IMR-90 (cell line): ENCODE measurements around the gene DUSP16. TPM values are rescaled to one million over a fixed set of nuclear protein-coding genes. Genes with fewer than 3 reads are reported as not detected.

Source experiments
- ATAC-seq: fragments of 200-7000 bp; cut with Tn5 transposase; 2 replicates; pipeline ENCODE4 v1.9.1; 2020; ENCODE audit warnings: low read depth, mild to moderate bottlenecking, moderate library complexity
- BruUV-seq: library from RNA; stranded (reverse); fragments of 400-500 nt; replicated peaks from 2 replicates; lab custom pipeline; 2021; lab: Mats Ljungman, UMichigan
- CTCF ChIA-PET: fragments of 300-600 bp; formaldehyde crosslinking; extraction: SDS; loops from one replicate; lab custom pipeline; 2021; ENCODE audit warnings: antibody characterized with exemption; lab: Yijun Ruan, JAX
- POLR2A ChIA-PET: fragments of 300-600 bp; sonication (Branson Sonifier 250); formaldehyde crosslinking; loops from one replicate; lab custom pipeline; 2022; ENCODE audit warnings: antibody characterized with exemption; ENCODE audit not compliant: unreplicated experiment; lab: Charles Lee
- DNase-seq: peaks from one replicate; pipeline ENCODE4 v3.0.0; 2013
- H2AFZ ChIP-seq: replicated peaks from 2 replicates; pipeline ENCODE3; 2013; ENCODE audit warnings: low read length, mild to moderate bottlenecking; ENCODE audit not compliant: poor library complexity
- H2AK5ac ChIP-seq: 2 replicates; pipeline ENCODE4 v1.6.1; 2013; ENCODE audit warnings: low read depth, low read length, inconsistent platforms
- H2AK9ac ChIP-seq: replicated peaks from 2 replicates; pipeline ENCODE3; 2013; ENCODE audit warnings: mild to moderate bottlenecking, low read depth, low read length, moderate library complexity; ENCODE audit not compliant: poor library complexity
- H2BK120ac ChIP-seq: 2 replicates; pipeline ENCODE4 v1.6.1; 2013; ENCODE audit warnings: low read depth, low read length, inconsistent platforms
- H2BK15ac ChIP-seq: 3 replicates; pipeline ENCODE4 v1.6.1; 2013; ENCODE audit warnings: low read depth, low read length, inconsistent platforms
- H2BK20ac ChIP-seq: 2 replicates; pipeline ENCODE4 v1.6.1; 2013; ENCODE audit warnings: low read depth, mild to moderate bottlenecking, inconsistent platforms, low read length, moderate library complexity
- H2BK5ac ChIP-seq: 2 replicates; pipeline ENCODE4 v1.6.1; 2013; ENCODE audit warnings: mild to moderate bottlenecking, low read depth, low read length, inconsistent platforms; ENCODE audit not compliant: poor library complexity, severe bottlenecking
- H3K14ac ChIP-seq: replicated peaks from 2 replicates; pipeline ENCODE4 v1.6.1; 2013; ENCODE audit warnings: low read depth, low read length, inconsistent platforms
- H3K18ac ChIP-seq: 2 replicates; pipeline ENCODE4 v1.6.1; 2013; ENCODE audit warnings: low read depth, low read length, control low read depth
- H3K23ac ChIP-seq: 2 replicates; pipeline ENCODE4 v1.6.1; 2013; ENCODE audit warnings: low read depth, low read length, inconsistent platforms
- H3K27ac ChIP-seq: 2 replicates; pipeline ENCODE4 v1.5.1; 2013; ENCODE audit warnings: mild to moderate bottlenecking, control low read depth, low read length; ENCODE audit not compliant: insufficient read depth
- H3K27me3 ChIP-seq: 2 replicates; pipeline ENCODE4 v1.6.1; 2013; ENCODE audit warnings: low read length; ENCODE audit not compliant: control insufficient read depth, insufficient read depth
- H3K36me3 ChIP-seq: 2 replicates; pipeline ENCODE4 v1.6.1; 2013; ENCODE audit warnings: low read length, mixed read lengths; ENCODE audit not compliant: control insufficient read depth, insufficient read depth
- H3K4ac ChIP-seq: 2 replicates; pipeline ENCODE4 v1.6.1; 2013; ENCODE audit warnings: low read depth, low read length, inconsistent platforms
- H3K4me1 ChIP-seq: 2 replicates; pipeline ENCODE4 v1.6.1; 2013; ENCODE audit warnings: low read length, mixed read lengths; ENCODE audit not compliant: control insufficient read depth, insufficient read depth
- H3K4me2 ChIP-seq: 2 replicates; pipeline ENCODE4 v1.6.1; 2013; ENCODE audit warnings: low read depth, mild to moderate bottlenecking, control low read depth, low read length, moderate library complexity
- H3K4me3 ChIP-seq: 2 replicates; pipeline ENCODE4 v1.5.1; 2013; ENCODE audit warnings: low read depth, mild to moderate bottlenecking, control low read depth, low read length, moderate library complexity; ENCODE audit not compliant: insufficient read depth
- H3K56ac ChIP-seq: 2 replicates; pipeline ENCODE4 v1.6.1; 2013; ENCODE audit warnings: low read length, inconsistent platforms; ENCODE audit not compliant: insufficient read depth; ENCODE audit errors: extremely low read depth
- H3K79me1 ChIP-seq, 2 experiments: 2 replicates each; pipeline ENCODE4 v1.6.1; 2013; ENCODE audit warnings: low read length in 2 of 2, inconsistent platforms in 1 of 2, low read depth in 1 of 2
- H3K9ac ChIP-seq: 2 replicates; pipeline ENCODE4 v1.6.1; 2013; ENCODE audit warnings: low read depth, low read length, control low read depth
- H3K9me1 ChIP-seq: 2 replicates; pipeline ENCODE4 v1.6.1; 2013; ENCODE audit warnings: low read length, inconsistent platforms; ENCODE audit not compliant: insufficient read depth
- H3K9me3 ChIP-seq: 2 replicates; pipeline ENCODE4 v1.6.1; 2013; ENCODE audit warnings: low read length; ENCODE audit not compliant: control insufficient read depth, insufficient read depth
- H4K20me1 ChIP-seq: 2 replicates; pipeline ENCODE4 v1.6.1; 2013; ENCODE audit warnings: low read length, inconsistent platforms; ENCODE audit not compliant: insufficient read depth
- H4K5ac ChIP-seq: 2 replicates; pipeline ENCODE4 v1.6.1; 2013; ENCODE audit warnings: mild to moderate bottlenecking, low read depth, low read length, control low read depth
- H4K8ac ChIP-seq, 2 experiments: 2 replicates each; pipeline ENCODE4 v1.6.1; 2013; ENCODE audit warnings: low read depth in 2 of 2, low read length in 2 of 2, control low read depth in 1 of 2, inconsistent platforms in 1 of 2
- H4K91ac ChIP-seq: 2 replicates; pipeline ENCODE4 v1.6.1; 2013; ENCODE audit warnings: low read depth, low read length, inconsistent platforms; ENCODE audit not compliant: insufficient read depth
- BHLHE40 ChIP-seq: fragments of 150-350 bp; IDR thresholded peaks from 2 replicates; pipeline ENCODE4 v1.6.1; 2016; ENCODE audit warnings: mild to moderate bottlenecking, low read depth, low read length
- CEBPB ChIP-seq: IDR thresholded peaks from 2 replicates; pipeline ENCODE4 v1.6.1; 2012; ENCODE audit warnings: low read depth, low read length, improper control_type of control experiment
- CHD1 ChIP-seq: IDR thresholded peaks from 2 replicates; pipeline ENCODE4 v1.6.1; 2012; ENCODE audit warnings: low read depth, low read length, improper control_type of control experiment
- CTCF ChIP-seq: conservative IDR thresholded peaks from 2 replicates; pipeline ENCODE4 v1.5.1; 2012; ENCODE audit warnings: mild to moderate bottlenecking, low read depth, low read length, improper control_type of control experiment
- FOS ChIP-seq: fragments of 150-350 bp; IDR thresholded peaks from 2 replicates; pipeline ENCODE4 v1.6.1; 2016; ENCODE audit warnings: low read depth, low read length
- MAFK ChIP-seq: IDR thresholded peaks from 2 replicates; pipeline ENCODE4 v1.6.1; 2012; ENCODE audit warnings: low read depth, low read length, improper control_type of control experiment
- MAZ ChIP-seq: IDR thresholded peaks from 2 replicates; pipeline ENCODE4 v1.6.1; 2012; ENCODE audit warnings: low read depth, mild to moderate bottlenecking, low read length, improper control_type of control experiment, moderate library complexity, borderline replicate concordance
- MXI1 ChIP-seq: IDR thresholded peaks from 2 replicates; pipeline ENCODE4 v1.6.1; 2012; ENCODE audit warnings: low read depth, mild to moderate bottlenecking, low read length, moderate library complexity, borderline replicate concordance
- NFE2L2 ChIP-seq: fragments of 150-350 bp; IDR thresholded peaks from 2 replicates; pipeline ENCODE4 v1.6.1; 2016; ENCODE audit warnings: low read depth, mild to moderate bottlenecking, low read length
- POLR2A ChIP-seq: IDR thresholded peaks from 2 replicates; pipeline ENCODE4 v1.6.1; 2012; ENCODE audit warnings: mild to moderate bottlenecking, low read depth, low read length
- RAD21 ChIP-seq: IDR thresholded peaks from 2 replicates; pipeline ENCODE4 v1.6.1; 2012; ENCODE audit warnings: low read length, improper control_type of control experiment
- RCOR1 ChIP-seq: IDR thresholded peaks from 2 replicates; pipeline ENCODE4 v1.6.1; 2012; ENCODE audit warnings: mild to moderate bottlenecking, low read length, improper control_type of control experiment; ENCODE audit not compliant: insufficient replicate concordance
- RFX5 ChIP-seq: IDR thresholded peaks from 2 replicates; pipeline ENCODE4 v1.8.0; 2012; ENCODE audit warnings: low read depth, mild to moderate bottlenecking, low read length, moderate library complexity
- SMC3 ChIP-seq: fragments of 150-350 bp; IDR thresholded peaks from 2 replicates; pipeline ENCODE4 v1.6.1; 2016; ENCODE audit warnings: low read depth, mild to moderate bottlenecking, antibody characterized with exemption, low read length, moderate library complexity
- USF2 ChIP-seq: fragments of 150-350 bp; IDR thresholded peaks from 2 replicates; pipeline ENCODE4 v1.6.1; 2017; ENCODE audit warnings: mild to moderate bottlenecking, antibody characterized with exemption, low read length, low read depth
- WGBS, 2 experiments: methylation state at CpG; one replicate each; pipeline versions ENCODE4 v1.1.5 to v1.1.7; 2013; ENCODE audit warnings: missing lambda C conversion rate in 2 of 2; ENCODE audit not compliant: insufficient read length in 1 of 2; ENCODE audit errors: extremely low coverage in 2 of 2; 5-methylcytosine and 5-hydroxymethylcytosine counted together
- dilution Hi-C: fragments of 300-500 bp; cut with HindIII; formaldehyde crosslinking; loops from one replicate; pipeline ENCODE4 v1.14.3; 2018; ENCODE audit warnings: low sequenced_read_pairs; ENCODE audit not compliant: unreplicated experiment
- in situ Hi-C: fragments of 300-500 bp; cut with MboI; formaldehyde crosslinking; loops from 3 replicates; pipeline ENCODE4 v1.14.3; 2019; ENCODE audit warnings: low sequenced_read_pairs, inconsistent platforms, mixed read lengths
- intact Hi-C: fragments of 100-400 bp; cut with micrococcal nuclease; formaldehyde crosslinking; loops from 2 replicates; pipeline ENCODE4 v1.10.0; 2022
- polyA plus RNA-seq, 3 experiments: library from polyadenylated mRNA; depleted of rRNA; stranded (reverse); fragments of >200 nt; gene quantifications; 2 replicates each; pipeline ENCODE4 v1.2.3, GENCODE V29; 2012; ENCODE audit warnings: low replicate concordance in 1 of 3
- total RNA-seq: library from RNA; depleted of rRNA; stranded (reverse); fragments of >200 nt; gene quantifications from 2 replicates; pipeline ENCODE4 v1.2.3, GENCODE V29; 2012
- TF ChIP-seq, protein P1 (sequence below): fragments of 150-350 bp; IDR thresholded peaks from 2 replicates; pipeline ENCODE4 v1.6.1; 2016; ENCODE audit warnings: low read depth, mild to moderate bottlenecking, low read length, moderate library complexity, borderline replicate concordance

DUSP16 gene
- total and polyA plus RNA-seq, 2 of the 4 experiments (the other 2 are of a cell fraction) = 4.7 to 10.0 TPM

DNA sequence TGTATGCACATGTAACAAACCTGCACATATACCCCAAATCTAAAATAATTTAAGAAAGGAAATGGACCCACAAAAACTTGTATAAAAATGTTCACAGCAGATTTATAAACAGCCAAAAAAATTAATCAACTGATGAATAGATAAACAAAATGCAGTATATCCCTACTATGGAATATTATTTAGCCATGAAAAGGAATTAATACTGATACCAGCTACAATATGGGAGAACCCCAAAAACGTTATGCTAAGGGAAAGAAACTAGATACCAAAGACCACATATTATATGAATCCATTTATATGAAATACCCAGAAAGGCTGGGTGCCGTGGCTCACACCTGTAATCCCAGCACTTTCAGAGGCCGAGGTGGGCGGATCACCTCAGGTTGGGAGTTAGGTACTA, 20.9 kb downstream of the DUSP16 start:
- in situ Hi-C loops (no loop called here), intact Hi-C loops (no loop called here), dilution Hi-C loops (no loop called here)
- no peak overlapping the region for H2AK5ac ChIP-seq
- ChIA-PET POLR2A (no interaction called here), CTCF (no interaction called here)
- H2BK5ac ChIP-seq = no peak overlapping the region
- no peak overlapping the region for H4K5ac ChIP-seq
- H3K18ac ChIP-seq = no peak overlapping the region
- no TSS peak for BruUV-seq
- H3K27ac ChIP-seq = no peak overlapping the region
- no peak overlapping the region for H3K4me2 ChIP-seq
- no peak for ATAC-seq
- H4K91ac ChIP-seq = no peak overlapping the region
- no peak overlapping the region for H4K8ac ChIP-seq
- TF ChIP-seq CHD1 (no peak), CTCF (no peak), RAD21 (no peak), USF2 (no peak), SMC3 (no peak), RCOR1 (no peak), NFE2L2 (no peak), MAZ (no peak), BHLHE40 (no peak), MXI1 (no peak), POLR2A (no peak), RFX5 (no peak), CEBPB (no peak), MAFK (no peak), FOS (no peak)
- TF ChIP-seq, protein P1, sequence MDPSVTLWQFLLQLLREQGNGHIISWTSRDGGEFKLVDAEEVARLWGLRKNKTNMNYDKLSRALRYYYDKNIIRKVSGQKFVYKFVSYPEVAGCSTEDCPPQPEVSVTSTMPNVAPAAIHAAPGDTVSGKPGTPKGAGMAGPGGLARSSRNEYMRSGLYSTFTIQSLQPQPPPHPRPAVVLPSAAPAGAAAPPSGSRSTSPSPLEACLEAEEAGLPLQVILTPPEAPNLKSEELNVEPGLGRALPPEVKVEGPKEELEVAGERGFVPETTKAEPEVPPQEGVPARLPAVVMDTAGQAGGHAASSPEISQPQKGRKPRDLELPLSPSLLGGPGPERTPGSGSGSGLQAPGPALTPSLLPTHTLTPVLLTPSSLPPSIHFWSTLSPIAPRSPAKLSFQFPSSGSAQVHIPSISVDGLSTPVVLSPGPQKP = no peak
- H2BK20ac ChIP-seq = no peak overlapping the region
- no peak overlapping the region for H3K4me3 ChIP-seq
- WGBS, 2 experiments = no CpG with 5 or more reads among the region's 4 CpGs
- H3K56ac ChIP-seq = no peak overlapping the region
- no peaks in the 10 kb centered on the region for H3K36me3 ChIP-seq
- peaks cover 13 to 23% of the 10 kb centered on the region in 2 experiments; a peak in 3 of 4 replicates for H3K79me1 ChIP-seq
- DNase-seq = no peak
- H3K27me3 ChIP-seq = no peaks in the 10 kb centered on the region
- no peak overlapping the region for H3K23ac ChIP-seq
- no peak overlapping the region for H2BK120ac ChIP-seq
- no peak overlapping the region for H2AK9ac ChIP-seq
- H3K9me3 ChIP-seq = no peaks in the 10 kb centered on the region
- no peak overlapping the region for H3K14ac ChIP-seq
- no peak overlapping the region for H3K4ac ChIP-seq
- H4K20me1 ChIP-seq = no peaks in the 10 kb centered on the region; the same call in 1 of the 2 replicates
- no peak overlapping the region for H3K9ac ChIP-seq
- H3K9me1 ChIP-seq = no peaks in the 10 kb centered on the region; the same call in 1 of the 2 replicates
- no peak overlapping the region for H2BK15ac ChIP-seq
- H2AFZ ChIP-seq = no peak overlapping the region
- H3K4me1 ChIP-seq = no peaks in the 10 kb centered on the region
